Left cardiac atrium (tissue), 4 donors: ENCODE results near the gene GNAT3. TPM values are rescaled to one million over a fixed set of nuclear protein-coding genes. Genes with fewer than 3 reads are reported as not detected.

ENCODE experiments used
- ATAC-seq, 2 donors: fragments of 200-7000 bp; cut with Tn5 transposase; one replicate each; pipeline ENCODE4 v1.9.1; 2020; ENCODE audit warnings: mild to moderate bottlenecking in 2 of 2, moderate library complexity in 2 of 2
- DNase-seq: peaks from one replicate; pipeline ENCODE4 v3.0.0-alpha.2; 2020
- intact Hi-C, 2 donors: fragments of 100-400 bp; cut with DNase I; formaldehyde crosslinking; loops; one replicate each; pipeline versions ENCODE4 v1.14.1 to v1.15.1; 2022 to 2023
- total RNA-seq, 2 donors: library from RNA; stranded (reverse); fragmentation: NEBNext Ultra II Directional; extraction: Animal tissue kit (Norgen Biotek cat#: 25700); gene quantifications; one replicate each; pipeline ENCODE4 v1.2.1, GENCODE V29; 2021
- donor health status: DM: no; HTN: yes; CAD: no.
- donor health status: DM: no; HTN: yes; CAD: no; lungs with severe emphysema.
- donor health status: DM: yes; HTN: yes; CAD: no.
- donor health status: Dilated cardiomyopathy.

Gene GNAT3
- total RNA-seq, 2 donors from 2014 or later: not detected

DNA sequence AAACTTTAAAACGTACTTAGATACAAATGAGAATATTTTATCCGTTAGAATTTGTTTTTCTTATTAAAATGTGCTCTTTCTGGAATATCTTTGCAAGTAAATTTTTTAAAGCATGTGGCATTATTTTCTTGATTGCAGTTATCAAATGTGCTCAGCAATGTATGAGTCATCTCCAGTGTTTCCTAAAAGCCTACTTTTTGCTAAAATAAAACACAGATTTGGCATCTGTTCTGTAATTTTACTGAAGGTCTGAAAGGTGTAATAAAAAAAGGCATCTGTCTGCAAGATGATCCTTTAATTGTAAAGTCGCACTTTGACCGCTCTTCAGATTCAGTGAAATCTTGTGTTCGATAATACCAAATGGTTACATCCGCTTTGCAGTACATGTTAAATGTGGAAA lies 3.4 kb downstream of the GNAT3 start:
- ATAC-seq: no peak
- intact Hi-C loops: no loop called here

GRCh38 chr7:80505900-80506500 lies 5.9 kb downstream of the GNAT3 start:
- DNase-seq (no peak), ATAC-seq (no peak)
- intact Hi-C loops: no loop called here

More for the DNA sequence above, 3.4 kb downstream of the GNAT3 start:
- DNase-seq: no peak

DNA sequence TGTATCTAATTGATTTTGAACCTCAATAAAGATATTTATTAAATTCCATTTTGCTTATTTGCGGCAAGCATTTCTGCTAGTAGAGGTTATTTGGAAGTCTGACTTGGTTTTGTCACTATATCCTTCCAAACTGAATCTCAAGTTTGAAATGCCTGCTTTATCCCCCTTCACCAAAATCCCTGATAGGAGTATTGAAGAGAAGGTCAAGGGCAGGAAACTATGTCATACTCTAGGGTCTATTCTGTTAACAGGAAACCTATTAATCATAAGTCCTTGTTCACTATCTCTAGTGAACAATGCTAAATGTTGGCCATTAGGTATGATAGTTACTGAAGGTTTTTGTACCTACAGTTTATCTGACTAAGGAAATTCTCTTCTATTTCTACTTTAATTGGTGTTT lies 11.5 kb downstream of the GNAT3 start:
- intact Hi-C loops: no loop called here
- ATAC-seq: no peak

GRCh38 chr7:80499350-80499953 lies 12.4 kb downstream of the GNAT3 start:
- DNase-seq (peak; percentile 36), ATAC-seq (peak; percentile 78 to 99)
- intact Hi-C loops: no loop called here

More for the DNA sequence above, 11.5 kb downstream of the GNAT3 start:
- DNase-seq: no peak

DNA sequence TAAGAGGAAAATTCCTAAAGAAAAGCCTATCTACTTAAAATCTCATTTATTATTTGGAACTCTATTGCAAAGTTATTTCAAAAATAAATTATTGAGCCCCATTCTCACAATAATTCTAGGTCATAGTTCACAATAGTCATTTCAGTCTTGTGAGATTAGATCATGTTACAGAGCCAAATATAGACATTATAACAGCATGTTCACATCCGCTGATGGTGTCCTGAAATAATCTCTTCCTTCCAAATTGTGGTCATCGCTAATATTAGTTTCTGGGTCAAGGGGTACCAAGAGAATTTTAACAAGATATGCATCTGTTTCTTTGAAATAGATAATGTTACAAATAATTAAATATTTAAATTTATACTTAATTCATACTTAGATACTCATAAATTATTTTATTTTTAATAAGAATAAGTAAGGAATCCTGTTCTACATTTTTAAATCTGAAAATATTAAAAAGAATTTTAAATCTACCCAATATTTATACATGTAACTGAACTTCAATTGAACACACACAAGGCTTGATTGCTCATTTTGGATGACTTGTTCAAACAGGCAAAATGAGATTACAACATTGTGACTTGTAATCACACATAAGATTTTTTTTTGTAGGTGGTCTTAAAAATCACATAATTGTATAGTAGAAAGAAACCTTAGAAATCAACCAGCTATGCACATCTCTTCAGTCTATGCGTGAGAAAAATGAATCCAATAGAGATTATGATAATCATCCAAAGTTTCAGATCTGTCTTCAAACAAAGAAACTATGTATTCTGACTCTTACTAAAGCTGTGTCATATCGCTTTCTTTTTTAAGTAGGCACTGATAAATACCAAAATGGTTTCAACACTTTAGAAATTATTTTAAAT lies 13.1 kb downstream of the GNAT3 start:
- intact Hi-C loops: no loop called here
- ATAC-seq: peak; percentile 69 to 74
- DNase-seq: no peak

GRCh38 chr7:80496586-80496985 lies 15.3 kb downstream of the GNAT3 start:
- no peak for DNase-seq
- ATAC-seq: no peak
- intact Hi-C loops: no loop called here

- no peak for ATAC-seq
- intact Hi-C loops: no loop called here
- DNase-seq: no peak
Measured at GRCh38 chr7:80493121-80493849, 18.6 kb downstream of the GNAT3 start.

GRCh38 chr7:80491462-80491861 lies 20.4 kb downstream of the GNAT3 start:
- DNase-seq: no peak
- intact Hi-C loops: no loop called here
- no peak for ATAC-seq

DNA sequence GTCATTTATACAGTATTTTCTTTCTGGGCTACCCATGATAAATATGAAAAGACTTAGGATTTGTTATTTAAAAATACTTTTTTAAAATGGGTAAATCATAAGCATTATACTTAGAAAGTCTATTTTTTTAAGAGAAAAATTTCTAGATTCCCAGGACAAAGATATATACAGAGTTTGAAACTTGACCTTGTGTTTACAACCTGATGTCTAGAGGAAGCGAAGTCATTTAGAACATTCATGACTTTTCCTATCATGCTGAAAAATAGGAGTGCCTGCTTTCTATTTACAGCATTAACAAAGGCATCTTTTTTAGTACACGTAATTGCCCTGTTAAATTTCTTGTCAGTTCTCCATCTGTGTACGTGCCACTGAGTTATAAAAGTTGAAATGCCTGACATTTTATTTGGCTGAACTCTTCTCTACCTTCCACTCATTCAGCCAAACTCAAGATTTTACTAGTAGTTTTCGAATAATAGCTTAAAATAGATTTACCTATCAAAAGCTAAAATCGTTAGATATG lies 23.0 kb downstream of the GNAT3 start:
- DNase-seq (no peak), ATAC-seq (no peak)
- intact Hi-C loops: no loop called here

GRCh38 chr7:80488406-80488805 lies 23.5 kb downstream of the GNAT3 start:
- intact Hi-C loops: no loop called here
- DNase-seq (no peak), ATAC-seq (no peak)

- no peak for DNase-seq
- ATAC-seq: no peak
- intact Hi-C loops: no loop called here
Measured at GRCh38 chr7:80485721-80486120, 26.1 kb downstream of the GNAT3 start.

- intact Hi-C loops: no loop called here
Measured at GRCh38 chr7:80482950-80483349, 28.9 kb downstream of the GNAT3 start.

DNA sequence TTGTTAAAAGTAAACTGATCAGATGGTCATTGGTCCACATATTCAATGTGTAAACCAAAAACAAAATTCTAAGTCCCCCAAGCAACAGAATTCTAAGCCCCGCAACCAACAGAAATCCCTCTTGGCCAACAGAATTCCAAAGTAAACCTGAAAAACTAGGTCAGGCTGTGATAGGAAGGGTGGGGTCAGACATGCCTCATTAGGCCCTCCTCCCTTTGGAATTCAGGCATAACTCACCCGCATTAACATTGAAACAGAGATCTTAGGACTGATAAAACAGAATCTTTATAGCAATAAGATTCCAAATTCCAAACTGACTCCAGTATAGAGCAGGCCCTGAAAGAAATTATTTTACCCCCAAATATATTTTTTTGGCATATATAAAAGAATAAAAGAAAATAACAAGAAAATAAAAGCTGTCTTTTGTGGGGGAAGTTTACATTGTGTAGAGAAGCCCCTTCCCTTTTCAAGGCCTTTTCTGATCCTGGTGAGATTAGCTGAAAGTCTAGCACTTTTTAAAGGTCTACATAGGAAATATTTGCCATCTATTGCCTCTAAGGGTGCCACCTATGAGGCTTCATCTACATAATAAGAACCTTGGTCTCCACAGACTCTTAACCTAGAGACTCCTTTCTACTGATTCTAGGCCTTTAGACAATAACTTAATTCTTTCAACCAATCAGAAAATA lies 30.5 kb downstream of the GNAT3 start:
- no peak for DNase-seq
- intact Hi-C loops: no loop called here
- ATAC-seq: peak in 1 of 2 donors; percentile 27

More at GRCh38 chr7:80482950-80483349, 28.9 kb downstream of the GNAT3 start:
- ATAC-seq: no peak
- DNase-seq: no peak

GRCh38 chr7:80480566-80480965 lies 31.3 kb downstream of the GNAT3 start:
- ATAC-seq: no peak
- intact Hi-C loops: no loop called here
- no peak for DNase-seq

DNA sequence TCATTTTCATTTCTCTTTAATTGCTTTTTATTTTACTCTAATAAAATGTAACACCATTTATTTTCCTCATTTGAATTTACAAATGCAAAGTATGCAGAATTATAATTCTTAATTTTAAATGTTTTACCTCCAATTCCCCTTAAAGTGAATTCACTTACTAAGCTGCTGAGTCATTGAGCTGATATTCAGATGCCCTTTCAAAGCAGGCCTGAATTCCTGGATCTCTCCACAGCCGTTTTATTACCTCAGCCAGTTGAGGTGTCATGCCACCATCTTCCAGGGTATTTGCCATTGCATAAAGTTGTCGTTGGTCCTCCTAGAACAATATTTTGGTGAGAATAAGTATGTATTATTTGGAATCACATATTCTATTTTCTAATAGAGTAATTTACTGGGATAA lies 33.2 kb downstream of the GNAT3 start:
- intact Hi-C loops: loop anchor here in 1 of 2 donors (10.0 kb wide), 1 partner anchor 106 kb away; no protein-coding TSS in a partner anchor
- DNase-seq (no peak), ATAC-seq (peak; percentile 38 to 54)

GRCh38 chr7:80476035-80476434 lies 35.8 kb downstream of the GNAT3 start:
- DNase-seq (no peak), ATAC-seq (no peak)
- intact Hi-C loops: loop anchor here in 1 of 2 donors (10.0 kb wide), 1 partner anchor 109 kb away; no protein-coding TSS in a partner anchor

GRCh38 chr7:80475383-80475782 lies 36.5 kb downstream of the GNAT3 start:
- ATAC-seq: no peak
- DNase-seq: no peak
- intact Hi-C loops: loop anchor here in 1 of 2 donors (10.0 kb wide), 1 partner anchor 109 kb away; no protein-coding TSS in a partner anchor

DNA sequence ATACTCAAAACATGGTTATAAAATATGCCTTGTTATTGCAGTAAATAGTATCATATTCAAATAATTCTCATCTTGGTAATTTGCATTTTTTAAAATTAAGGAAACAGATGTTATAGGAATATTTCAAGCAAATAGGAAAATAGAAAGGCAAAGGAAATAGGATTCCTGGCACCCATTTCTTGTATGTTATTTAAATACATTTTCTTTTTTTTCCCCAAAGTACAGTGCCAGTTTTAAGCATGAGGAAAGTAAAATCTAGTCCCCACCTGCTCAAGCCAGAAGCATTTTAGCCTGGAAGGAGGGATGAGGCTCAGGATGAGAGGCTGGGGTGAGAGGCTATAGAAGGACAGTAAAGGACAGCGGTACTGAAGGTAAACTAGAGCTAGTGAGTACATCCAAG lies 38.1 kb downstream of the GNAT3 start:
- no peak for DNase-seq
- ATAC-seq: no peak
- intact Hi-C loops: loop anchor here in 1 of 2 donors (10.0 kb wide), 1 partner anchor 111 kb away; no protein-coding TSS in a partner anchor
